ENCODE data around the gene FLYWCH2. TPM values are rescaled to one million over a fixed set of nuclear protein-coding genes. Genes with fewer than 3 reads are reported as not detected.

Gene FLYWCH2
- total RNA-seq, 1 donor from 2014 or later = 45.9 TPM

DNA sequence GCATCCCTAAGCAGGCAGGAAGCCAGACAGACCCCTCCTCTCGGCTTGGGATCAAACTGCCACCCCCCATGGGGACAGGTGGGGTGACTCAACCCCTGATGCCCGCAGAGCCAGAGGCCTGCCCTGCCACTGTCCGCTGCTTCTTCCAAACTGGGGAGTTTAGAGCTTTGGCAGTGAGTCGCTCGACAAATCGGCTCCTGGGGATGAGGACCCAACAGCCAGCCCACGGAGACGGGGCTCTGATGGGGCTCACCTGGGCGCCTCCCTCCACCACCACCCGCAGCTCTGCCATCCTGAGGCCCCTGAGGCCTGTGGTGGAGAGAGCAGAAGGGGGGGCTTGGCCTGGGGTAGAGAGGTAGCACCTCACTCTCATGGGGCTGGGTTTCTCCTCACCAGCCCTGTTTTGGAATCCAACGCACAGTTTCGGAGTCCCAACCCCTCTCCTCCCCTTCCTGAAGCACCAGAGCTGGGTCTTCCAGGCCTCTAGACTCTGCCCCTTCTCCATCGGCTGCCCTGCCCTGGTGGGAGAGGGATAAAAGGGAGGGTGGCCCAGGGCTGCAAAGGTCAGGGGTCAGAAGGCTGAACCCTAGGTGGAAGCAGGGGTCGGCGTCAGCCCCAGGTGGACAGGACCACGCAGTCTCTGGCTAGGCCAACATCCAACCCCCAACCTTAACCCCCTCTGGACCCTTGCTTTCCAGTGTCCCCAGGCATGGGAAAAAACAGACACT is 30.8 kb upstream of the FLYWCH2 start:
- Mint-ChIP-seq H3K27ac (no peak overlapping the region), H3K27me3 (peaks cover 18% of the 10 kb centered on the region), H3K36me3 (peaks cover 9% of the 10 kb centered on the region), H3K9me3 (peaks cover 5% of the 10 kb centered on the region), H3K4me3 (no peak overlapping the region), H3K4me1 (ENCODE audit: unreplicated experiment) (no peaks in the 10 kb centered on the region)
- TF ChIP-seq, protein P1, sequence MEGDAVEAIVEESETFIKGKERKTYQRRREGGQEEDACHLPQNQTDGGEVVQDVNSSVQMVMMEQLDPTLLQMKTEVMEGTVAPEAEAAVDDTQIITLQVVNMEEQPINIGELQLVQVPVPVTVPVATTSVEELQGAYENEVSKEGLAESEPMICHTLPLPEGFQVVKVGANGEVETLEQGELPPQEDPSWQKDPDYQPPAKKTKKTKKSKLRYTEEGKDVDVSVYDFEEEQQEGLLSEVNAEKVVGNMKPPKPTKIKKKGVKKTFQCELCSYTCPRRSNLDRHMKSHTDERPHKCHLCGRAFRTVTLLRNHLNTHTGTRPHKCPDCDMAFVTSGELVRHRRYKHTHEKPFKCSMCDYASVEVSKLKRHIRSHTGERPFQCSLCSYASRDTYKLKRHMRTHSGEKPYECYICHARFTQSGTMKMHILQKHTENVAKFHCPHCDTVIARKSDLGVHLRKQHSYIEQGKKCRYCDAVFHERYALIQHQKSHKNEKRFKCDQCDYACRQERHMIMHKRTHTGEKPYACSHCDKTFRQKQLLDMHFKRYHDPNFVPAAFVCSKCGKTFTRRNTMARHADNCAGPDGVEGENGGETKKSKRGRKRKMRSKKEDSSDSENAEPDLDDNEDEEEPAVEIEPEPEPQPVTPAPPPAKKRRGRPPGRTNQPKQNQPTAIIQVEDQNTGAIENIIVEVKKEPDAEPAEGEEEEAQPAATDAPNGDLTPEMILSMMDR (conservative IDR thresholded peaks at IDR 0.05) = no peak
- no peak for DNase-seq (ENCODE audit: extremely low spot score, unreplicated experiment)

DNA sequence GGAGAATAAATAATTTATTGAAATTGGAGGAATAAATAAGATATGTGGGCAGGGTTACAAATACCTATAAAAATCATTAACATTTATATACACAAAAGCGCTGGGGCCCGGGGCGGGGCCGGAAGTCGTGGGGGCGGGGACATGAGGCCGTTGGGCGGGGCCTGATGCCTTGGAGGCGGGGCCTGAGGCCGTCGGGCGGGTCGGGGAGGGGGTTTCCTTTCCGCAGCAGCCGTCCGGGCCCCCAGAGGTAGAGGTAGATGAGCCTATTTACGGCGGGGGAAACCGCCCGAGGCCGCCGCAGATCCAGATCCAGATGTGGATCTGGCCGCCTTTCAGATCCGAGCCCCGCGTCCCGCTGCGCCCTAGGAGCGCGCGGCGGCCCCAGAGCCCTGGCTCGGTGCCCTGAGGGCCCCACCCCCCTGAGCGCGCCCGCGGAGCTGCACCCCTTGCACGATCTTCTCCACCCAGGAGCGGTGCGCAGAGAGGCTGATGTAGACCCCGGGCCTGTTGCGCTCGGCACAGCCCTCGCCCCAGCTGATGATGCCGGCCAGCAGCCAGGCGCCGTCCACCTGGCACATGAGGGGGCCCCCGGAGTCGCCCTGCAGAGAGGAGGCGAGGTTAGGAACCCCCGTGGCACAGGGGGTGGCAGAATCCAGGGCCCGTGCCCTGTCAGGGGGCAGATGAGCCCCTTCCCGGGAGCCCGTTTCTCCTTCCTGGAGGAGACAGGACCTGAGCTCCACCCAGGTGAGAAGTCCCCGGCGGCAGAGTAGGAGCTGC is 30.1 kb upstream of the FLYWCH2 start:
- DNase-seq (ENCODE audit: extremely low spot score, unreplicated experiment) = no peak
- Mint-ChIP-seq H3K9me3 (peaks cover 5% of the 10 kb centered on the region), H3K27me3 (peaks cover 22% of the 10 kb centered on the region), H3K27ac (no peak overlapping the region), H3K4me1 (ENCODE audit: unreplicated experiment) (no peaks in the 10 kb centered on the region), H3K36me3 (peaks cover 9% of the 10 kb centered on the region), H3K4me3 (no peak overlapping the region)
- TF ChIP-seq, protein P1 (conservative IDR thresholded peaks at IDR 0.05) = no peak

DNA sequence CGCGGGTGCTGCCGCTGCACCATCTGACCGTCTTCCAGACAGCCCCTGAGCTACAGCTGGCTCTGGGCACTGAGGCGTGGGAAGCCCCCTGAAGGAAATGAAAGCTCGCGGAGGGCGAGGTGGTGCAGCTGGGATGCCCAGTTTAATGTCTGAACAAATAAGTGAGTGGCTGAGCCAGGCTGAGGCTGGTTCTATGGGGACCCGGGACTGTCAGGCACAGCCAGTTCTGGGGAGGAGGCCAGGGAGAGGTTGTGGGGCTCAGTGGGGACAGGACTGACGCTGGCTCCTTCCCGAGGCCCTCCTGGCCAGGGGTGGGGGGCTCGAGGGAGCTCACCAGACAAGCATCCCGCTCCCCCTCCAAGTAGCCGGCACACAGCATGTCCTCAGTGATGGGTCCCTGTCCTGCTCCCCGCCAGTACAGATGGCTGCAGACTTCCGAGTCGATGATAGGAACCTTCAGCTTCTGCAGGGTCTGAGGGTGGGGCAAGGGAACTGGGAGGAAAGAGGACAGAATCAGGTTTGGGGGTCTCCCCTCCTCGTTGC is 29.4 kb upstream of the FLYWCH2 start:
- no peak overlapping the region for H3K4me3 Mint-ChIP-seq
- H3K36me3 Mint-ChIP-seq = peaks cover 9% of the 10 kb centered on the region
- no peaks in the 10 kb centered on the region for H3K4me1 Mint-ChIP-seq (ENCODE audit: unreplicated experiment)
- H3K27me3 Mint-ChIP-seq = peaks cover 22% of the 10 kb centered on the region
- no peak for DNase-seq (ENCODE audit: extremely low spot score, unreplicated experiment)
- no peak overlapping the region for H3K27ac Mint-ChIP-seq
- TF ChIP-seq, protein P1 (conservative IDR thresholded peaks at IDR 0.05) = no peak
- H3K9me3 Mint-ChIP-seq = peaks cover 5% of the 10 kb centered on the region

DNA sequence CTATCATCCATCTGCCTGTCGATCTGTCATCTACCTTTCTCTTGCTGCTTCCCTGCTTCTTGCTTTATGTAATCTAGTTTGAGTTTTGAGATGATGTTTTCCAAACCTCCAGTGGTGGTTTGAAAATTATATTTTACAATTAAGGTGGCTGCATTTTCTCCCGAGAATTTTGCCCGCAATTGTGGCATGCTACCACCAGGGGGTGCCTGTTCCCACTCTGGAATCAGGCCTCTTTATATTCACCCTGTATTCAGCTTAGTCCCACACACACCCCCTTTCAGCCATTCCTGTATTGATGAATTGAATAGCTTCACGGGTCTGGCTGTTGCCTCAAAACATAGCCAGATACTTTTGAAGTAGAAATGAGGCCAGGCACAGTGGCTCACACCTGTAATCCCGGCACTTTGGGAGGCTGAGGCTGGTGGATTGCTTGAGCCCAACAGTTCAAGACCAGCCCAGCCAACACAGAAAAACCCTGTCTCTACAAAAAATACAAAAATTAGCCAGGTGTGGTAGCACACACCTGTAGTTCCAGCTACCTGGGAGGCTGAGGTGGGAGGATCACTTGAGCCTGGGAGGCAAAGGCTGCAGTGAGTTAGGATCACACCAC is 28.2 kb upstream of the FLYWCH2 start:
- no peaks in the 10 kb centered on the region for H3K4me1 Mint-ChIP-seq (ENCODE audit: unreplicated experiment)
- TF ChIP-seq, protein P1 (conservative IDR thresholded peaks at IDR 0.05) = peak; percentile 76
- peaks cover 5% of the 10 kb centered on the region for H3K9me3 Mint-ChIP-seq
- no peak for DNase-seq (ENCODE audit: extremely low spot score, unreplicated experiment)
- H3K36me3 Mint-ChIP-seq = peaks cover 9% of the 10 kb centered on the region
- H3K27me3 Mint-ChIP-seq = peaks cover 20% of the 10 kb centered on the region
- H3K27ac Mint-ChIP-seq = no peak overlapping the region
- no peak overlapping the region for H3K4me3 Mint-ChIP-seq

DNA sequence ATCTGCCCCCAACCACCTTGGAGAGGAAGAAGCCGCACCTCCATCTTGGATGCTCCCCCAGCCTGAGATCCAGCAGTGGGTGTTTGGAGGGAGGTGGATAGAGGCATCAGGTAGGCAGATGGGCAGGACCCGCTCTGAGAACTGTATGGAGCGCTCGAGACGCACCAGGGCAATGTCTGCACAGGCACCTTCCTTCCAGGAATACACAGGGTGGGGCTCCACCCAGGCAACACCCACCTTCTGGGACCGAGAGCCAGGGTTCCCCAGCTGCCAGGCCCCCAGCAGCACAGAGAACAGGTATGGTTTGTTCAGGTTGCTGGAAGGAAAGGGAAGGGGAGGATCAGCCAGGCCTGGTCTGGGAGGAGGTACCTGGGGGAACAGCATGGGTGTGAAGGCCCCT is 27.5 kb upstream of the FLYWCH2 start:
- TF ChIP-seq, protein P1 (conservative IDR thresholded peaks at IDR 0.05) = no peak
- Mint-ChIP-seq H3K4me1 (ENCODE audit: unreplicated experiment) (no peaks in the 10 kb centered on the region), H3K27ac (peak overlapping the region; percentile 23), H3K4me3 (peak overlapping the region; percentile 49), H3K9me3 (peaks cover 5% of the 10 kb centered on the region), H3K36me3 (peaks cover 9% of the 10 kb centered on the region), H3K27me3 (peaks cover 25% of the 10 kb centered on the region)
- no peak for DNase-seq (ENCODE audit: extremely low spot score, unreplicated experiment)
